ENCODE measurements around the gene SLC37A3.

The SLC37A3 gene

DNA sequence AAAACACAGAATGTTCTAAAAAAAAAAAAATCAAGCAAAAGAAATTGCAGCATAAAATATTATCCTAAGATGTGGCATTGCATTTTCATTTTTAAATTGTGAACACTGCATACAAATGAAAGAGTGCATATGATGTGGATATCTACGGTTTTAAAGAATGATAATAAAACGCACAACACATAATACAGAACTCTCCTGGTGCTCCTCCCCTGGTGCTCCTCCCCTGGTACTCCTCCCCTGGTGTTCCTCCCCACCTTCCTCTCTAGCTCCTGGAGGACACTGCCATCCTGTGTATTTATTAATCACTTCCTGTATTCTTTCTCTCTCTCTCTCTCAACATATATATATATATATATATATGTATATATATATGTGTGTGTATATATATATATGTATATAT, 100.1 kb downstream of the SLC37A3 start:
- Histone ChIP-seq H3K9me2 (ENCODE audit: low read depth, low read length) (no peaks in the 10 kb centered on the region), H3K36me3 (ENCODE audit: insufficient read depth, low read length) (no peaks in the 10 kb centered on the region), H3F3A (ENCODE audit: insufficient read depth, low read length) (no peaks in the 10 kb centered on the region; the same call in 1 of the 2 replicates), H3K27ac (ENCODE audit: low read depth, low read length, poor library complexity, severe bottlenecking) (no peak overlapping the region), H3K27me3 (ENCODE audit: insufficient read depth, low read length) (peaks cover 6% of the 10 kb centered on the region; the same call in 1 of the 2 replicates), H3K4me2 (ENCODE audit: low read length) (no peak overlapping the region), H4K20me1 (ENCODE audit: insufficient read depth, low read length) (no peaks in the 10 kb centered on the region), H3K9me3 (ENCODE audit: low read length) (no peaks in the 10 kb centered on the region), H2AFZ (ENCODE audit: low read length) (no peak overlapping the region), H3K9ac (ENCODE audit: low read length) (no peak overlapping the region), H3K79me2 (ENCODE audit: insufficient read depth, low read length) (no peaks in the 10 kb centered on the region), H3K4me1 (ENCODE audit: insufficient read depth, low read length, severe bottlenecking) (no peaks in the 10 kb centered on the region), H3K4me3 (ENCODE audit: low read depth, low read length, poor library complexity, severe bottlenecking) (no peak overlapping the region)
- TF ChIP-seq EZH2 (IDR thresholded peaks at IDR 0.05; ENCODE audit: borderline replicate concordance, low read length) (no peak), CTCF (IDR thresholded peaks at IDR 0.05; ENCODE audit: low read length) (no peak)

GRCh38 chr7:140297192-140297591, 101.1 kb downstream of the SLC37A3 start:
- Histone ChIP-seq H3K27ac (ENCODE audit: low read depth, low read length, poor library complexity, severe bottlenecking) (no peak overlapping the region), H3K4me3 (ENCODE audit: low read depth, low read length, poor library complexity, severe bottlenecking) (no peak overlapping the region), H4K20me1 (ENCODE audit: insufficient read depth, low read length) (no peaks in the 10 kb centered on the region), H3K9ac (ENCODE audit: low read length) (no peak overlapping the region), H3K79me2 (ENCODE audit: insufficient read depth, low read length) (no peaks in the 10 kb centered on the region), H3K4me1 (ENCODE audit: insufficient read depth, low read length, severe bottlenecking) (no peaks in the 10 kb centered on the region), H3K27me3 (ENCODE audit: insufficient read depth, low read length) (0 out of 2 replicates have a peak, but pooled peaks cover 2% of the 10 kb centered on the region), H3K9me3 (ENCODE audit: low read length) (no peaks in the 10 kb centered on the region), H2AFZ (ENCODE audit: low read length) (no peak overlapping the region), H3F3A (ENCODE audit: insufficient read depth, low read length) (no peaks in the 10 kb centered on the region; the same call in 1 of the 2 replicates), H3K36me3 (ENCODE audit: insufficient read depth, low read length) (no peaks in the 10 kb centered on the region), H3K9me2 (ENCODE audit: low read depth, low read length) (no peaks in the 10 kb centered on the region), H3K4me2 (ENCODE audit: low read length) (no peak overlapping the region)
- TF ChIP-seq EZH2 (IDR thresholded peaks at IDR 0.05; ENCODE audit: borderline replicate concordance, low read length) (no peak), CTCF (IDR thresholded peaks at IDR 0.05; ENCODE audit: low read length) (no peak)

DNA sequence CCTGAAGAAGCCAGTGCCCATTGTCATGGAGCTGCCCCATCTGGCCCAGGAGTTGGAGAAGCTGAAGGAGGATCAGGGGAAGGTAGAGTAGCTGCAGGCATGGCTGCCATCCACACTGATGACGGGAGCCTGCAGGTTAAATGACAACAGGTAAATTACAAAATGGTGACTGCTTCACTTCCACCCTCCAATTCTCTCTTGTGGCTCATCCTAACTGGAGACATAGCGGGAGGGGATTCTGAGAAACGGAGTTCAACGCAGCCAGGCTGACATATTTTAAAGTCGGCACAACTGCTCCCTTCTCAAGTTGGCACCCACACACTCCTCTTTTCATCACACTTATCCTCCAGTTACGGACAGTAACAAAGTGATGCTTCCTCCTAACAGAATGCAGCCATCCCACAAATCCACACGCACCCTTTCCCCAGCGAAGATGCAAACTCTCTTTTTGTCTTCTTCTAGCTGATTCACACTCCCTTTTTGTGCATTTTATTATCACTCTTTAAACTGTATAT, 103.0 kb downstream of the SLC37A3 start:
- no peak overlapping the region for H3K4me2 ChIP-seq (ENCODE audit: low read length)
- H3K9me3 ChIP-seq (ENCODE audit: low read length) = no peaks in the 10 kb centered on the region
- H3K4me3 ChIP-seq (ENCODE audit: low read depth, low read length, poor library complexity, severe bottlenecking) = no peak overlapping the region
- H3K9ac ChIP-seq (ENCODE audit: low read length) = no peak overlapping the region
- no peaks in the 10 kb centered on the region for H3K79me2 ChIP-seq (ENCODE audit: insufficient read depth, low read length)
- no peak overlapping the region for H2AFZ ChIP-seq (ENCODE audit: low read length)
- H3K4me1 ChIP-seq (ENCODE audit: insufficient read depth, low read length, severe bottlenecking) = no peaks in the 10 kb centered on the region
- no peak for TF ChIP-seq EZH2 (IDR thresholded peaks at IDR 0.05; ENCODE audit: borderline replicate concordance, low read length)
- TF ChIP-seq CTCF (IDR thresholded peaks at IDR 0.05; ENCODE audit: low read length) = no peak
- H3K27ac ChIP-seq (ENCODE audit: low read depth, low read length, poor library complexity, severe bottlenecking) = no peak overlapping the region
- H3K9me2 ChIP-seq (ENCODE audit: low read depth, low read length) = no peaks in the 10 kb centered on the region
- no peaks in the 10 kb centered on the region; the same call in 1 of the 2 replicates for H3F3A ChIP-seq (ENCODE audit: insufficient read depth, low read length)
- no peaks in the 10 kb centered on the region for H3K36me3 ChIP-seq (ENCODE audit: insufficient read depth, low read length)
- no peaks in the 10 kb centered on the region for H4K20me1 ChIP-seq (ENCODE audit: insufficient read depth, low read length)
- no peaks in the 10 kb centered on the region for H3K27me3 ChIP-seq (ENCODE audit: insufficient read depth, low read length)
